ENCODE data around the gene AFF3. TPM values are rescaled to one million over a fixed set of nuclear protein-coding genes. Genes with fewer than 3 reads are reported as not detected.

The AFF3 gene
- total and polyA plus RNA-seq, 2 donors (not counting 1 experiment from before 2014, with no cell fraction given) = 0.50 to 2.5 TPM

GRCh38 chr2:100041946-100042345 lies 100.4 kb downstream of the AFF3 start:
- TF ChIP-seq EZH2 (IDR thresholded peaks at IDR 0.05; ENCODE audit: low read length, missing control alignments) = no peak
- TF ChIP-seq, protein P1, sequence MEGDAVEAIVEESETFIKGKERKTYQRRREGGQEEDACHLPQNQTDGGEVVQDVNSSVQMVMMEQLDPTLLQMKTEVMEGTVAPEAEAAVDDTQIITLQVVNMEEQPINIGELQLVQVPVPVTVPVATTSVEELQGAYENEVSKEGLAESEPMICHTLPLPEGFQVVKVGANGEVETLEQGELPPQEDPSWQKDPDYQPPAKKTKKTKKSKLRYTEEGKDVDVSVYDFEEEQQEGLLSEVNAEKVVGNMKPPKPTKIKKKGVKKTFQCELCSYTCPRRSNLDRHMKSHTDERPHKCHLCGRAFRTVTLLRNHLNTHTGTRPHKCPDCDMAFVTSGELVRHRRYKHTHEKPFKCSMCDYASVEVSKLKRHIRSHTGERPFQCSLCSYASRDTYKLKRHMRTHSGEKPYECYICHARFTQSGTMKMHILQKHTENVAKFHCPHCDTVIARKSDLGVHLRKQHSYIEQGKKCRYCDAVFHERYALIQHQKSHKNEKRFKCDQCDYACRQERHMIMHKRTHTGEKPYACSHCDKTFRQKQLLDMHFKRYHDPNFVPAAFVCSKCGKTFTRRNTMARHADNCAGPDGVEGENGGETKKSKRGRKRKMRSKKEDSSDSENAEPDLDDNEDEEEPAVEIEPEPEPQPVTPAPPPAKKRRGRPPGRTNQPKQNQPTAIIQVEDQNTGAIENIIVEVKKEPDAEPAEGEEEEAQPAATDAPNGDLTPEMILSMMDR (conservative IDR thresholded peaks at IDR 0.05 in 1 of 2, IDR thresholded peaks at IDR 0.05 in 1 of 2; ENCODE audit: low read depth in 1 of 2, low read length in 2 of 2) = no peak
- Histone ChIP-seq H3K4me2 (ENCODE audit: extremely low read depth, insufficient read depth, low read length) (no peak overlapping the region), H3K79me2 (ENCODE audit: control insufficient read depth, insufficient read depth, low read length) (no peaks in the 10 kb centered on the region), H3K9me3 (ENCODE audit: control insufficient read depth, insufficient read depth, low read depth, low read length) (no peaks in the 10 kb centered on the region), H3K27ac (ENCODE audit: insufficient read depth, low read length) (no peak overlapping the region), H2AFZ (ENCODE audit: low read length) (no peak overlapping the region), H3K4me3 (replicated peaks in 1 of 4; ENCODE audit: control extremely low read depth in 1 of 4, insufficient read depth in 1 of 4, low read depth in 3 of 4, low read length in 4 of 4) (no peak overlapping the region), H3K9ac (ENCODE audit: insufficient read depth, low read length) (no peak overlapping the region), H3K27me3 (ENCODE audit: control insufficient read depth, insufficient read depth, low read length) (no peaks in the 10 kb centered on the region), H3K4me1 (ENCODE audit: control insufficient read depth, extremely low read depth, insufficient read depth, low read length) (no peaks in the 10 kb centered on the region), H3K36me3 (ENCODE audit: control insufficient read depth, insufficient read depth, low read length) (no peaks in the 10 kb centered on the region), H4K20me1 (ENCODE audit: control insufficient read depth, extremely low read depth, insufficient read depth, low read length) (no peaks in the 10 kb centered on the region)
- no peak for DNase-seq (ENCODE audit: low read depth in 2 of 2)

GRCh38 chr2:100041385-100041784 lies 101.0 kb downstream of the AFF3 start:
- TF ChIP-seq EZH2 (IDR thresholded peaks at IDR 0.05; ENCODE audit: low read length, missing control alignments) = no peak
- TF ChIP-seq, protein P1 (conservative IDR thresholded peaks at IDR 0.05 in 1 of 2, IDR thresholded peaks at IDR 0.05 in 1 of 2; ENCODE audit: low read depth in 1 of 2, low read length in 2 of 2) = no peak
- H3K4me3 ChIP-seq (replicated peaks in 1 of 4; ENCODE audit: control extremely low read depth in 1 of 4, insufficient read depth in 1 of 4, low read depth in 3 of 4, low read length in 4 of 4) = no peak overlapping the region
- H3K4me2 ChIP-seq (ENCODE audit: extremely low read depth, insufficient read depth, low read length) = no peak overlapping the region
- no peaks in the 10 kb centered on the region for H3K36me3 ChIP-seq (ENCODE audit: control insufficient read depth, insufficient read depth, low read length)
- H3K27ac ChIP-seq (ENCODE audit: insufficient read depth, low read length) = no peak overlapping the region
- no peak overlapping the region for H2AFZ ChIP-seq (ENCODE audit: low read length)
- H3K79me2 ChIP-seq (ENCODE audit: control insufficient read depth, insufficient read depth, low read length) = no peaks in the 10 kb centered on the region
- H3K9ac ChIP-seq (ENCODE audit: insufficient read depth, low read length) = no peak overlapping the region
- no peaks in the 10 kb centered on the region for H3K4me1 ChIP-seq (ENCODE audit: control insufficient read depth, extremely low read depth, insufficient read depth, low read length)
- no peaks in the 10 kb centered on the region for H3K27me3 ChIP-seq (ENCODE audit: control insufficient read depth, insufficient read depth, low read length)
- H3K9me3 ChIP-seq (ENCODE audit: control insufficient read depth, insufficient read depth, low read depth, low read length) = no peaks in the 10 kb centered on the region
- no peaks in the 10 kb centered on the region for H4K20me1 ChIP-seq (ENCODE audit: control insufficient read depth, extremely low read depth, insufficient read depth, low read length)
- no peak for DNase-seq (ENCODE audit: low read depth in 2 of 2)

GRCh38 chr2:100040906-100041305 lies 101.5 kb downstream of the AFF3 start:
- Histone ChIP-seq H2AFZ (ENCODE audit: low read length) (no peak overlapping the region), H3K79me2 (ENCODE audit: control insufficient read depth, insufficient read depth, low read length) (no peaks in the 10 kb centered on the region), H3K36me3 (ENCODE audit: control insufficient read depth, insufficient read depth, low read length) (no peaks in the 10 kb centered on the region), H3K4me3 (replicated peaks in 1 of 4; ENCODE audit: control extremely low read depth in 1 of 4, insufficient read depth in 1 of 4, low read depth in 3 of 4, low read length in 4 of 4) (no peak overlapping the region), H3K27ac (ENCODE audit: insufficient read depth, low read length) (no peak overlapping the region), H3K27me3 (ENCODE audit: control insufficient read depth, insufficient read depth, low read length) (no peaks in the 10 kb centered on the region), H3K9ac (ENCODE audit: insufficient read depth, low read length) (no peak overlapping the region), H3K4me1 (ENCODE audit: control insufficient read depth, extremely low read depth, insufficient read depth, low read length) (no peaks in the 10 kb centered on the region), H4K20me1 (ENCODE audit: control insufficient read depth, extremely low read depth, insufficient read depth, low read length) (no peaks in the 10 kb centered on the region), H3K9me3 (ENCODE audit: control insufficient read depth, insufficient read depth, low read depth, low read length) (no peaks in the 10 kb centered on the region), H3K4me2 (ENCODE audit: extremely low read depth, insufficient read depth, low read length) (no peak overlapping the region)
- DNase-seq (ENCODE audit: low read depth in 2 of 2) = no peak
- no peak for TF ChIP-seq EZH2 (IDR thresholded peaks at IDR 0.05; ENCODE audit: low read length, missing control alignments)
- TF ChIP-seq, protein P1 (conservative IDR thresholded peaks at IDR 0.05 in 1 of 2, IDR thresholded peaks at IDR 0.05 in 1 of 2; ENCODE audit: low read depth in 1 of 2, low read length in 2 of 2) = no peak

Data from fibroblast of lung (primary cell).